Upper lobe of right lung (tissue), 1 donor: Measurements from ENCODE around the gene ZNF385A. TPM values are rescaled to one million over a fixed set of nuclear protein-coding genes. Genes with fewer than 3 reads are reported as not detected.

Experiments
- ATAC-seq: fragments of 200-7000 bp; cut with Tn5 transposase; one replicate; pipeline ENCODE4 v1.9.1; 2020; ENCODE audit warnings: mild to moderate bottlenecking, moderate library complexity
- DNase-seq: peaks from one replicate; pipeline ENCODE4 v3.0.0-alpha.2; 2020
- H3K27ac ChIP-seq: fragments of 200-600 bp; one replicate; pipeline ENCODE4 v1.8.0; 2022
- H3K27me3 ChIP-seq: fragments of 200-600 bp; one replicate; pipeline ENCODE4 v1.8.0; 2022; ENCODE audit warnings: mild to moderate bottlenecking
- H3K36me3 ChIP-seq: fragments of 200-600 bp; one replicate; pipeline ENCODE4 v1.8.0; 2022
- H3K4me1 ChIP-seq: fragments of 200-600 bp; one replicate; pipeline ENCODE4 v1.8.0; 2022
- H3K4me3 ChIP-seq: fragments of 200-600 bp; one replicate; pipeline ENCODE4 v1.8.0; 2022; ENCODE audit warnings: mild to moderate bottlenecking
- H3K9me3 ChIP-seq: fragments of 200-600 bp; one replicate; pipeline ENCODE4 v1.8.0; 2022
- intact Hi-C: fragments of 100-400 bp; cut with DNase I; formaldehyde crosslinking; loops from one replicate; pipeline ENCODE4 v1.11.0; 2022
- total RNA-seq: library from RNA; stranded (reverse); fragmentation: NEBNext Ultra II Directional; extraction: Animal tissue kit (Norgen Biotek cat#: 25700); gene quantifications from one replicate; pipeline ENCODE4 v1.2.1, GENCODE V29; 2021
- TF ChIP-seq, protein P1 (sequence below): fragments of 200-600 bp; IDR thresholded peaks from one replicate; pipeline ENCODE4 v1.8.0; 2022; ENCODE audit warnings: antibody characterized with exemption
- donor health status: DM: no; HTN: yes; CAD: no; lungs with severe emphysema.

The ZNF385A gene
- total RNA-seq, 1 donor from 2014 or later, result 26.6 TPM

DNA sequence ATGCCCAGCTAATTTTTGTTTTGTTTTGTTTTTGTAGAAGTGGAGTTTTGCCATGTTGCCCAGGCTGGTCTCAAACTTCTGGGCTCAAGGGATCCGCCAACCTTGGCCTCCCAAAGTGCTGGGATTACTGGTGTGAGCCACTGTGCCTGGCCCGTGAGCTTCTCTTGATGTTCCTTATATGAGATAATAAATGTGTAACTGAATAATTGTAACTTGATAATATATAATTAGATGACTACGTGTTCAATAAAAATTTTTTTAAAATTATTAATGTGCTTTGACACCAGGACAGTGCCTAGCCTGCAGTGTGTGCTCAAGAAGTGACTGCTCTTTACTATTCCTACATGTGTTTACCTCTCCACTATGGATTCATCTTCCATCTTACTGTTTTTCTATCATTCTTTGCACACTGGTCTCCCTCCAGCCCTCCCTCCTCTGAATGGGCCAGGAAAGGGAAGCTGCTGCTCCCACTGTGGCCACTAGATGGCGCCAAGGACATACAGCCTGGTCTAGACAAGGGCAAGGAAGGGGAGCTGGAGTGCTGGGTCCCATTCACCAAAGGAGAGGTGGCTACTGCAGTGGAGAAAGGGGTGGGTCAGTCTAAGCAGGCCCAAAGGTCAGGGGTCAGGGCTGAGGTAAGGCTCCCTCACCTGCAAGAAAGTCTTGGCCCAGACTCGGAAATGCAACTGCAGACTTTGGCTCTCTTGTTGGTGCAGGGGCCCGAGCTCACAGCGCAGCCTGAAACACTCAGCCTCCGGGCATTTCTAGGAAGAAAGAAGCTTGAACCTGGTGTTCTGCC lies 14.7 kb upstream of the ZNF385A start:
- intact Hi-C loops, result loop anchor here (2.0 kb wide), 1 partner anchor 40 kb away; no protein-coding TSS in a partner anchor
- H3K36me3 ChIP-seq, result peaks cover 98% of the 10 kb centered on the region
- TF ChIP-seq, protein P1, sequence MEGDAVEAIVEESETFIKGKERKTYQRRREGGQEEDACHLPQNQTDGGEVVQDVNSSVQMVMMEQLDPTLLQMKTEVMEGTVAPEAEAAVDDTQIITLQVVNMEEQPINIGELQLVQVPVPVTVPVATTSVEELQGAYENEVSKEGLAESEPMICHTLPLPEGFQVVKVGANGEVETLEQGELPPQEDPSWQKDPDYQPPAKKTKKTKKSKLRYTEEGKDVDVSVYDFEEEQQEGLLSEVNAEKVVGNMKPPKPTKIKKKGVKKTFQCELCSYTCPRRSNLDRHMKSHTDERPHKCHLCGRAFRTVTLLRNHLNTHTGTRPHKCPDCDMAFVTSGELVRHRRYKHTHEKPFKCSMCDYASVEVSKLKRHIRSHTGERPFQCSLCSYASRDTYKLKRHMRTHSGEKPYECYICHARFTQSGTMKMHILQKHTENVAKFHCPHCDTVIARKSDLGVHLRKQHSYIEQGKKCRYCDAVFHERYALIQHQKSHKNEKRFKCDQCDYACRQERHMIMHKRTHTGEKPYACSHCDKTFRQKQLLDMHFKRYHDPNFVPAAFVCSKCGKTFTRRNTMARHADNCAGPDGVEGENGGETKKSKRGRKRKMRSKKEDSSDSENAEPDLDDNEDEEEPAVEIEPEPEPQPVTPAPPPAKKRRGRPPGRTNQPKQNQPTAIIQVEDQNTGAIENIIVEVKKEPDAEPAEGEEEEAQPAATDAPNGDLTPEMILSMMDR, result peak; percentile 99
- no peaks in the 10 kb centered on the region for H3K9me3 ChIP-seq
- no peaks in the 10 kb centered on the region for H3K27me3 ChIP-seq
- DNase-seq (peak; percentile 89), ATAC-seq (peak; percentile 94)
- no peaks in the 10 kb centered on the region for H3K4me1 ChIP-seq
- no peak overlapping the region for H3K4me3 ChIP-seq
- no peak overlapping the region for H3K27ac ChIP-seq

DNA sequence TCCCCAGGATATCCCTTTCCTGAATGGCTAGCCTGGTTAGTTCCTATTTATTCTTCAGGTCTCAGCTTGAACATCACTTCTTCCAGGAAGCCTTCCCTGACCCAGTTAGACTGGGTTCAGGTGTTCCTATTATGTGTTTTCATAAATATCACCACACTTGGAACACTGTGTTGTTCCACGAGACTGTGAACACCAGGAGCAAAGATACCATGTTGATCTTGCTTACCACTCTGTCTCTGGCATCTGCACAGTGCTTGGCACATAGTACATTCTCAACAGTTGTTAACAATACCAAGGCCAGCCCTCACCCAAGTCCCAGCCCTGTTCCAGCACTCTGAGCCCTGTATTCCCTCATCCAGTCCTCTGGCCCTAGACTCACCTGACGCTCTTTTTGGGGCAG lies 13.7 kb upstream of the ZNF385A start:
- Histone ChIP-seq H3K4me1 (no peaks in the 10 kb centered on the region), H3K4me3 (no peak overlapping the region), H3K27me3 (no peaks in the 10 kb centered on the region), H3K36me3 (peaks cover 88% of the 10 kb centered on the region), H3K9me3 (no peaks in the 10 kb centered on the region), H3K27ac (no peak overlapping the region)
- TF ChIP-seq, protein P1, result no peak
- ATAC-seq (no peak), DNase-seq (no peak)
- intact Hi-C loops, result loop anchor here (2.0 kb wide), 1 partner anchor 41 kb away; no protein-coding TSS in a partner anchor

DNA sequence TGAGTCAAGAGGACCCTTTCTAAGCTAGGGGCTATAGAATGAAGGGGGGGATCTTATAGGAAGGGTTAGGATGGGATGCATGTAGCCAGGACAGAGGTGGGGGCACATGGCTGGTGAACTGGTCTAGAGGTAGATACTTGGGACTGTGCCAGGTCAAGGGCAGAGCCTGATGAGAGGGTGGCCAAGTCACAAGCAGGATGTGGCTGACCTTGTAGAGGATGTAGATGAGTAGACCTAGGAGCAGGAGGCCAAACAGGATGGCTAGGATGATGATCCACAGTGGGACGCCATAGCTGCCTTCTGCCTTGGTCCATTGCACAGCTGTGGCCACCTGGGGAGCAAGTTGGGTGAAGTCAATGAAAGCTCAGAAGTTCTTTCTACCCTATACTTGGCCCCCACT lies 12.6 kb upstream of the ZNF385A start:
- H3K27ac ChIP-seq, result no peak overlapping the region
- intact Hi-C loops, result no loop called here
- no peak for ATAC-seq

DNA sequence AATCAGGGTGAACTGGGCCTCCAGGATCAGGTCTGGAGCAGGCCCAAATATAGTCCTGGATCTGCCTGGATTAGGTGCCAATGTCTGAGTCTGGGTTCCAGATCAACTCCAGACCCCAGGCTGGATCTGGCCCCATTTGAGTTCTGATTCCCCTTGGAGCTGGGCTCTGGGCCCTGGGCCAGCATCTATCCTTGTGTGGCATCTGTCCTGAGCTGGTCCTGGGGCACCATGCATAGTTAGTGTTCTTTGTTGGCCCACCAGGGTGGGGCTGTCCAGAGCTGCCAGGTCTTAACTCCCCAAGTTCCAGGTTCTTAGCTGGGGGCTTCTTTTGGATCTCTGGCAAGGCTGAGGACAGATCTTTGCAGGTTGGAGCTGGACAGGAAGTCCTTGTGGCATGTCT lies 11.0 kb upstream of the ZNF385A start:
- Histone ChIP-seq H3K4me1 (peaks cover 5% of the 10 kb centered on the region), H3K4me3 (no peak overlapping the region), H3K9me3 (no peaks in the 10 kb centered on the region), H3K27me3 (no peaks in the 10 kb centered on the region), H3K36me3 (peaks cover 62% of the 10 kb centered on the region), H3K27ac (no peak overlapping the region)
- TF ChIP-seq, protein P1, result no peak
- intact Hi-C loops, result no loop called here
- no peak for DNase-seq
- ATAC-seq, result no peak

More for the DNA sequence above, 12.6 kb upstream of the ZNF385A start:
- H3K4me3 ChIP-seq, result no peak overlapping the region
- DNase-seq, result no peak
- no peaks in the 10 kb centered on the region for H3K27me3 ChIP-seq
- TF ChIP-seq, protein P1, result no peak
- peaks cover 78% of the 10 kb centered on the region for H3K36me3 ChIP-seq
- H3K4me1 ChIP-seq, result no peaks in the 10 kb centered on the region
- H3K9me3 ChIP-seq, result no peaks in the 10 kb centered on the region

DNA sequence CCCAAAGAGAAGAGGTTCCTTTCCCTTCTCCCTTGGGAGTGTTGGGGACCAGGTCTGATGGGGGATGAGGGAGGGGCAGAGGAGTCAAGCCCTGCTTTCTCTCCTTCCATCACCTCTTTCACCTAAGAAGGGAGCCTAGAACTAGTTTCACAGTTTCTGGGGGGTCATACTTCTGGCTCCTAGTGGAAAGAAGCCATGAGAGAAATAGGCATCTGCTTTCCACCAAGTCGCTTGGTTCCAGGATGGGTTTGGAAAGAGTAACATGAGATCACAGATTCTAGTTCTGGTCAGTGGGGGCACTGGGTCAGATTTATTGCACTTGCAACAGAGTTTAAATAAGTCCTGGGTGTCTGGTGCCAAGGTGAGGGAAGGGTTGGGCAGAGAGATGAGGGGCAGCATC lies 10.5 kb upstream of the ZNF385A start:
- H3K4me1 ChIP-seq, result peaks cover 5% of the 10 kb centered on the region
- intact Hi-C loops, result no loop called here
- no peak overlapping the region for H3K4me3 ChIP-seq
- no peak overlapping the region for H3K27ac ChIP-seq
- TF ChIP-seq, protein P1, result no peak
- H3K27me3 ChIP-seq, result no peaks in the 10 kb centered on the region
- no peak for ATAC-seq
- no peak for DNase-seq
- H3K36me3 ChIP-seq, result peaks cover 56% of the 10 kb centered on the region
- no peaks in the 10 kb centered on the region for H3K9me3 ChIP-seq
